Progenitor cell of endocrine pancreas (in vitro differentiated cells): ENCODE data around the gene SZT2. TPM values are rescaled to one million over a fixed set of nuclear protein-coding genes. Genes with fewer than 3 reads are reported as not detected.

Experiments used
- DNase-seq: peaks from one replicate; pipeline ENCODE4 v3.0.0; 2021; ENCODE audit warnings: low spot score; ENCODE audit not compliant: unreplicated experiment
- H3K27ac Mint-ChIP-seq: 2 replicates; pipeline ENCODE4 v1.8.0; 2021; ENCODE audit warnings: mild to moderate bottlenecking, moderate library complexity, mixed read lengths
- H3K27me3 Mint-ChIP-seq: 2 replicates; pipeline ENCODE4 v1.8.0; 2021; ENCODE audit warnings: mixed read lengths
- H3K36me3 Mint-ChIP-seq: 2 replicates; pipeline ENCODE4 v1.8.0; 2022; ENCODE audit warnings: mixed read lengths; ENCODE audit not compliant: insufficient read depth
- H3K4me1 Mint-ChIP-seq: 2 replicates; pipeline ENCODE4 v1.8.0; 2021; ENCODE audit warnings: low read depth, mixed read lengths
- H3K4me3 Mint-ChIP-seq: 2 replicates; pipeline ENCODE4 v1.8.0; 2021; ENCODE audit warnings: low read depth, mild to moderate bottlenecking, moderate library complexity, mixed read lengths
- H3K9me3 Mint-ChIP-seq: 2 replicates; pipeline ENCODE4 v1.8.0; 2021; ENCODE audit warnings: low read depth, mixed read lengths
- total RNA-seq: library from RNA; stranded (reverse); gene quantifications from 2 replicates; pipeline ENCODE4 v1.2.1, GENCODE V29; 2021
- TF ChIP-seq, protein P1 (sequence below): fragments of 200-600 bp; sonication (generic); IDR thresholded peaks from one replicate; pipeline ENCODE4 v1.5.0; 2021; ENCODE audit warnings: antibody characterized with exemption, mild to moderate bottlenecking; ENCODE audit not compliant: unreplicated experiment

SZT2 gene
- total RNA-seq, 1 donor from 2014 or later = 75.4 TPM

GRCh38 chr1:43463479-43463878 lies 73.8 kb downstream of the SZT2 start:
- TF ChIP-seq, protein P1, sequence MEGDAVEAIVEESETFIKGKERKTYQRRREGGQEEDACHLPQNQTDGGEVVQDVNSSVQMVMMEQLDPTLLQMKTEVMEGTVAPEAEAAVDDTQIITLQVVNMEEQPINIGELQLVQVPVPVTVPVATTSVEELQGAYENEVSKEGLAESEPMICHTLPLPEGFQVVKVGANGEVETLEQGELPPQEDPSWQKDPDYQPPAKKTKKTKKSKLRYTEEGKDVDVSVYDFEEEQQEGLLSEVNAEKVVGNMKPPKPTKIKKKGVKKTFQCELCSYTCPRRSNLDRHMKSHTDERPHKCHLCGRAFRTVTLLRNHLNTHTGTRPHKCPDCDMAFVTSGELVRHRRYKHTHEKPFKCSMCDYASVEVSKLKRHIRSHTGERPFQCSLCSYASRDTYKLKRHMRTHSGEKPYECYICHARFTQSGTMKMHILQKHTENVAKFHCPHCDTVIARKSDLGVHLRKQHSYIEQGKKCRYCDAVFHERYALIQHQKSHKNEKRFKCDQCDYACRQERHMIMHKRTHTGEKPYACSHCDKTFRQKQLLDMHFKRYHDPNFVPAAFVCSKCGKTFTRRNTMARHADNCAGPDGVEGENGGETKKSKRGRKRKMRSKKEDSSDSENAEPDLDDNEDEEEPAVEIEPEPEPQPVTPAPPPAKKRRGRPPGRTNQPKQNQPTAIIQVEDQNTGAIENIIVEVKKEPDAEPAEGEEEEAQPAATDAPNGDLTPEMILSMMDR = no peak
- no peak for DNase-seq
- Mint-ChIP-seq H3K36me3 (no peaks in the 10 kb centered on the region), H3K27me3 (no peaks in the 10 kb centered on the region), H3K4me1 (peaks cover 12% of the 10 kb centered on the region), H3K4me3 (no peak overlapping the region), H3K27ac (no peak overlapping the region), H3K9me3 (peaks cover 16% of the 10 kb centered on the region)

DNA sequence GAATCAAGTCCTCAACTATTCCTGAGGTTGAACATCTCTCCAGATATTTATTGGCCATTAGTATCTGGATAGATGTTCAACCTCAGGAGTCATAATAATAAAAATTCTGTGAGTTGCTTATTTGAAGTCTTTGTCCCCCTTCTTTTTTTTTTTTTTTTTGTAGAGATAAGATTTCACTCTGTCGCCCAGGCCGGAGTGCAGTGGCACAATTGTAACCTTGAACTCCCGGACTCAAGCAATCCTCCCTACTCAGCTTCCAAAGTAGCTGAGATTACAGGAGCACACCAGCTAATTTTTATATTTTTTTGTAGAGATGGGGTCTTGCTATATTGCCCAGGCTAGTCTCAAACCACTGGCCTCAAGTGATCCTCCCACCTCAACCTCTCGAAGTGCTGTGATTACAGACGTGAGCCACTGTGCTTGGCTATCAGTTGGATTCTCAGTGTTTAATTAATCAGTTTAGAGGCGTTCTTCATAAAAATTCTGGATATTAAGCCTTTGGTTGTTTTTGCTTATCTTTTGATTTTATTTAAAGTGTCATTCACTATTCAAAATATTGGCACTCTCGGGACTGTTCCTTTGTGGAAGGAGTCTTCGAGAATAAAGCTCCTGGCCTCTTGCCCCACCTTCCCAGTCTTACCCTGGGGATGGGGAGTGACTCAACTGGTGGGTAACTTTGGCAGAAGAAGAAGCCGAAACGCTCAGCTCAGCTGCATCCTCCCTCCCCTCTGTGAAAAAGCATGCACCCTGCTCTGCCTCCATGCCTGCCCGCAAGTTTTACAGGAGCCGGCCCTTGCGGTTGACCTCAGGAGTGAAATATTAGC lies 75.2 kb downstream of the SZT2 start:
- Mint-ChIP-seq H3K4me1 (peaks cover 12% of the 10 kb centered on the region), H3K9me3 (peaks cover 7% of the 10 kb centered on the region), H3K4me3 (no peak overlapping the region), H3K27me3 (no peaks in the 10 kb centered on the region), H3K36me3 (no peaks in the 10 kb centered on the region), H3K27ac (peak overlapping the region; percentile 38)
- TF ChIP-seq, protein P1 = no peak
- DNase-seq = no peak

DNA sequence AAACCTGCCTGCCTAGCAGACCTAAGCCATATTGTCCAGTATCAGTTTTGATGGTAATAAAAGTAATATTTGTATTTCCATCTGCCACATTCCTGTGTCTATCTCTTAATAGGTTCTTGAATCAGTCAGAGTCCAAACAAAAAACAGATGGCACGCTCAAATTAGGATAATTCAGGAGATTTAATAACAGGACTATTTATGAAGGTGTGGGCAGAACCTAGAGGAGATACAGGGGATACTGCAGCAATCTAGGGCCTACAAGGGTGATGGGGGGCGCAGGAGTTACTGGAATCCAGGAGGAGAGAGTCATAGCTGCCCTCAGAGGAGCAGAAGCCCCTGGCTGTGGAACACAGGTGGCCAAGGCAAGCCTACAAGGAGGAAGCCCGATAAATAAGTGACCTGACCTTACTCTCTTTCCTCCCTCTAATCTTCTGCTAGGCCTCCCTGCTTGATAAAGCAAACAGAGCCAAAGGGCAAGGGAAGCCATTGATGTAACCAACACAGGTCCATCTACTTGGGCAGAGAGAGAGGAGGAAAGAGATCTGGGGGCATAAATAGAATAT lies 75.9 kb downstream of the SZT2 start:
- H3K4me1 Mint-ChIP-seq = peaks cover 12% of the 10 kb centered on the region
- H3K4me3 Mint-ChIP-seq = no peak overlapping the region
- H3K9me3 Mint-ChIP-seq = peaks cover 6% of the 10 kb centered on the region
- peak overlapping the region; percentile 38 for H3K27ac Mint-ChIP-seq
- no peaks in the 10 kb centered on the region for H3K36me3 Mint-ChIP-seq
- H3K27me3 Mint-ChIP-seq = no peaks in the 10 kb centered on the region
- TF ChIP-seq, protein P1 = no peak
- DNase-seq = no peak

GRCh38 chr1:43466403-43466802 lies 76.7 kb downstream of the SZT2 start:
- peaks cover 3% of the 10 kb centered on the region for H3K9me3 Mint-ChIP-seq
- H3K4me3 Mint-ChIP-seq = no peak overlapping the region
- H3K27ac Mint-ChIP-seq = no peak overlapping the region
- no peaks in the 10 kb centered on the region for H3K36me3 Mint-ChIP-seq
- H3K4me1 Mint-ChIP-seq = peaks cover 12% of the 10 kb centered on the region
- no peaks in the 10 kb centered on the region for H3K27me3 Mint-ChIP-seq
- TF ChIP-seq, protein P1 = no peak
- no peak for DNase-seq

DNA sequence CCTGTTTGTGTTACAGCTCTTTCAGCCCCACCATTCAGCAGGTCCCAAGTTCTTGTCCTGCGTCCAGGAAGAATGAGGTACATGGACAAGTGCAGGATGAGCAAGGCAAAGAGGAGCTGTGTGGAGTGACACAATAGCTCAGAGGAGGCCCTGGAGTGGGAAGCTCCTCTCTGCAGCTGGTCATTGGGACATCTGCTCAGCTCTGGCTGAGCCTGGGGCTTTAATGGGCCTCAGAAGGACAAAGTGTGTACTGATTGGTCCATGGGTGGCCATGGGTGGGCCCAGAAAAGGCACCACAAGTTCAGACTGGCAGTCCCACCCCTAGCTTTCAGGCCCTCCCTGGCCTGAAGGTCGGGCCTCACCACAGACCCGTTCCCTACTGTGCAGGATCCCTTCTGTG lies 78.7 kb downstream of the SZT2 start:
- Mint-ChIP-seq H3K4me3 (no peak overlapping the region), H3K4me1 (peaks cover 18% of the 10 kb centered on the region)
- TF ChIP-seq, protein P1 = no peak

More for the DNA sequence above, 78.7 kb downstream of the SZT2 start:
- no peaks in the 10 kb centered on the region for H3K27me3 Mint-ChIP-seq
- H3K36me3 Mint-ChIP-seq = no peaks in the 10 kb centered on the region
- H3K27ac Mint-ChIP-seq = no peak overlapping the region
- H3K9me3 Mint-ChIP-seq = no peaks in the 10 kb centered on the region
- no peak for DNase-seq
